GM10847 (cell line): ENCODE measurements around the gene SLC25A39.

ENCODE experiments used
- POLR2A ChIP-seq: IDR thresholded peaks from 2 replicates; pipeline ENCODE4 v1.6.1; 2011; ENCODE audit not compliant: insufficient read length; ENCODE audit errors: extremely low read depth

The SLC25A39 gene

GRCh38 chr17:44308320-44308818, 16.3 kb downstream of the SLC25A39 start, which contains the start of gene RUNDC3A:
RUNDC3A (plus strand) TSS chr17:44308601; CDS start chr17:44308833, 232 bp downstream.
- TF ChIP-seq POLR2A: no peak

GRCh38 chr17:44307387-44308186, 17.0 kb downstream of the SLC25A39 start:
- no peak for TF ChIP-seq POLR2A

- no peak for TF ChIP-seq POLR2A
Observed at GRCh38 chr17:44304651-44305050, 20.0 kb downstream of the SLC25A39 start.

GRCh38 chr17:44297975-44298374, 26.6 kb downstream of the SLC25A39 start:
- no peak for TF ChIP-seq POLR2A

- TF ChIP-seq POLR2A: no peak
Observed at GRCh38 chr17:44293509-44294226, 31.0 kb downstream of the SLC25A39 start.

GRCh38 chr17:44287651-44288050, 37.0 kb downstream of the SLC25A39 start:
- no peak for TF ChIP-seq POLR2A

GRCh38 chr17:44284024-44284400, 40.6 kb downstream of the SLC25A39 start:
- TF ChIP-seq POLR2A: no peak

GRCh38 chr17:44283344-44284023, 41.1 kb downstream of the SLC25A39 start:
- no peak for TF ChIP-seq POLR2A

GRCh38 chr17:44282264-44282663, 42.4 kb downstream of the SLC25A39 start:
- TF ChIP-seq POLR2A: no peak

- TF ChIP-seq POLR2A: no peak
Observed at GRCh38 chr17:44281570-44281969, 43.1 kb downstream of the SLC25A39 start.

GRCh38 chr17:44280392-44280937, 44.2 kb downstream of the SLC25A39 start:
- TF ChIP-seq POLR2A: no peak

- no peak for TF ChIP-seq POLR2A
Observed at GRCh38 chr17:44279666-44280391, 44.8 kb downstream of the SLC25A39 start.

- TF ChIP-seq POLR2A: no peak
Observed at GRCh38 chr17:44279346-44279665, 45.3 kb downstream of the SLC25A39 start.

- TF ChIP-seq POLR2A: no peak
Observed at GRCh38 chr17:44277976-44278375, 46.6 kb downstream of the SLC25A39 start.

GRCh38 chr17:44273607-44274006, 51.0 kb downstream of the SLC25A39 start:
- TF ChIP-seq POLR2A: no peak
